Esophagus (tissue), 2 donors: ENCODE results near the gene SIK2. TPM values are rescaled to one million over a fixed set of nuclear protein-coding genes. Genes with fewer than 3 reads are reported as not detected.

Experiments used
- H3K27ac ChIP-seq, 2 donors: one replicate each; pipeline ENCODE4 v1.5.1; 2013; ENCODE audit warnings: low read depth in 2 of 2, mild to moderate bottlenecking in 2 of 2, inconsistent platforms in 1 of 2, low read length in 1 of 2, moderate library complexity in 1 of 2
- H3K27me3 ChIP-seq, 2 donors: one replicate each; pipeline ENCODE4 v1.6.1; 2013; ENCODE audit warnings: low read length in 2 of 2, control low read depth in 1 of 2, mild to moderate bottlenecking in 1 of 2; ENCODE audit not compliant: insufficient read depth in 2 of 2, control insufficient read depth in 1 of 2
- H3K36me3 ChIP-seq, 2 donors: one replicate each; pipeline ENCODE4 v1.6.1; 2013; ENCODE audit warnings: low read length in 1 of 2; ENCODE audit not compliant: control insufficient read depth in 2 of 2, insufficient read depth in 2 of 2
- H3K4me1 ChIP-seq, 2 donors: one replicate each; pipeline ENCODE4 v1.6.1; 2013; ENCODE audit warnings: low read length in 1 of 2; ENCODE audit not compliant: control insufficient read depth in 2 of 2, insufficient read depth in 2 of 2
- H3K4me3 ChIP-seq, 2 donors: one replicate each; pipeline ENCODE4 v1.5.1; 2013; ENCODE audit warnings: low read length in 2 of 2, mild to moderate bottlenecking in 2 of 2, low read depth in 1 of 2, moderate library complexity in 1 of 2
- H3K9me3 ChIP-seq, 2 donors: one replicate each; pipeline ENCODE4 v1.6.1; 2013; ENCODE audit warnings: mild to moderate bottlenecking in 2 of 2, low read depth in 1 of 2, low read length in 1 of 2, moderate library complexity in 1 of 2; ENCODE audit not compliant: control insufficient read depth in 2 of 2, insufficient read depth in 1 of 2
- WGBS, 2 donors: extraction: QIAGEN DNeasy Blood & Tissue Kit; methylation state at CpG; one replicate each; pipeline ENCODE4 v1.1.7; 2013; 5-methylcytosine and 5-hydroxymethylcytosine counted together
- polyA plus RNA-seq, 2 donors: library from polyadenylated mRNA; stranded (reverse); fragments of 200-250 nt; gene quantifications; one replicate each; pipeline ENCODE4 v1.2.3, GENCODE V29; 2013
- donor health status: healthy with polysubstance abuse.
- donor health status: Bipolar disorder and iron deficiency.

SIK2 gene
- polyA plus RNA-seq, 2 donors, result 2.7 to 2.8 TPM

DNA sequence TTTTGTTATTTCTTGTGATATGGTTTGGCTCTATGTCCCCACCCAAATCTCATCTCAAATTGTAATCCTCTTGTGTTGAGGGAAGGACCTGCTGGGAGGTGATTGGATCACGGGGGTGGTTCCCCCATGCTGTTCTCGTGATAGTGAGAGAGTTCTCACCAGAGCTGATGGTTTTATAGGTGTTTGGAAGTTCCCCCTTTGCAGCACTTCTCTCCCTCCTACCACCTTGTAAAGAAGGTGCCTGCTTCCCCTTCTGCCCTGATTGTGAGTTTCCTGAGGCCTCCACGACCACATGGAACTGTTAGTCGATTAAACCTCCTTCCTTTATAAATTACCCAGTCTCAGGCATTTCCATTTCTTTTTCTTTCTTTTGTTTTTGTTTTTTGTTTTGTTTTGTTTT, 24.4 kb upstream of the SIK2 start:
- Histone ChIP-seq H3K9me3 (no peaks in the 10 kb centered on the region), H3K27ac (no peak overlapping the region), H3K4me1 (no peaks in the 10 kb centered on the region), H3K27me3 (no peaks in the 10 kb centered on the region), H3K36me3 (no peaks in the 10 kb centered on the region), H3K4me3 (no peak overlapping the region)
- WGBS, 2 donors, result 76 to 83% methylated on average over 4 of the region's 4 CpGs

DNA sequence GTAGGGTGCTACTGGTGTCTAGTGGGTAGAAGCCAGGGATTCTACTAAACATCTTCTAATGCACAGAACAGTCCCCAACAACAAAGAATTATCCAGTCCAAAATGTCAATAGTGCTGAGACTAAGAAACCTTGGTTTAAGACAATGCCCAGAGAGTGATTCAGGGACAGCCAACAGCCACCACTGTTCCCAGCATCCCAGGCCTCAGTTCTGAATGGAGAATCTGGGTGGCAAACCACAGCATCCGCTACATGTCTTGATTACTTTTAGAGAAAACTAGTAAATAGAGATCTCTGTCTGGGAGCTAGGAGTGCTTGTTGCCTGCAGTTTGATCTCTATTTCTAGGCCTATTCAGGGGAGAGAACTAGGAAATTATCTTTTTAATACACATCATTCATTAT, 20.9 kb upstream of the SIK2 start:
- no peaks in the 10 kb centered on the region for H3K27me3 ChIP-seq
- 100% methylated on average over 1 of the region's 1 CpG for WGBS, 2 donors
- no peaks in the 10 kb centered on the region for H3K9me3 ChIP-seq
- H3K4me1 ChIP-seq, result no peaks in the 10 kb centered on the region
- H3K36me3 ChIP-seq, result no peaks in the 10 kb centered on the region
- no peak overlapping the region for H3K4me3 ChIP-seq
- no peak overlapping the region for H3K27ac ChIP-seq

DNA sequence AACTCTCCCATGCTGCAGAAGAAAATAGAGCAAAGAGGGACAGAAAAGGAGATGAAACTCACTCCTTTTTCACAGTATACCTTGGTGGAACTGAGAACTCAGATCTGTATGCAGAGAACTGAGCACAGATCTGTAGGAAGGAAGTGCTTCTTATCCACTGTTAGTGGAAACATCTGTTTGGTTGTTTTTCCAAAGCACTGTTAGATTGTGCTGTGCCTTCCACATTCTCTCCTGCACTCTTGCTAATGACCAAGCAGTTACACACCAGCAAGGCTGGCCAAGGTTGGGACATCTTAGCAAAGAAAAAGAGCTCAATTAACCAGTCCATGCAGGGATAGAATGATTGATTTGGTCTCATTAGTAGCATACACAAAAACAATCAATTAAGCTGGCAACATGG, 20.1 kb upstream of the SIK2 start:
- H3K36me3 ChIP-seq, result no peaks in the 10 kb centered on the region
- no peaks in the 10 kb centered on the region for H3K9me3 ChIP-seq
- H3K4me3 ChIP-seq, result no peak overlapping the region
- H3K4me1 ChIP-seq, result no peaks in the 10 kb centered on the region
- H3K27me3 ChIP-seq, result no peaks in the 10 kb centered on the region
- no peak overlapping the region for H3K27ac ChIP-seq

DNA sequence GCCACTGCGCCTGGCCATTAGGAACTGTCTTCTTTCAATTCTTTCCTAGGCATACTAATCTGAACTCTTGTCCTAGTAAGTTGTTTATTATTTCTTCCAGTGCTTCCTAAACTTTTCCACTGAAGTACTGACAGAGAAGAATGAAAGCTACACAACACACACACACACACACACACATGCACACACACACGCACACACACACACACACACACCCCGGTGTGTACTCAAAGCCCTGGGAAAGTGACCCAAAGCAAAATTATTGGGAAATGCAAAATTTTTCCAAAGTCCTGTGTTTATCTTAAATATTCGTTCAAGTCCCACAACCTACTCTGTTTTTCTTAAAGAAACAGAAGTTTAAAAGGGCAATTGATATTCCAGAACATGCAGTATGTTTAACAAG, 19.4 kb upstream of the SIK2 start:
- H3K4me1 ChIP-seq, result no peaks in the 10 kb centered on the region

GRCh38 chr11:111585371-111585770, 16.9 kb upstream of the SIK2 start:
- H3K36me3 ChIP-seq, result no peaks in the 10 kb centered on the region
- WGBS, 2 donors, result 49 to 53% methylated on average over 2 of the region's 2 CpGs
- H3K9me3 ChIP-seq, result no peaks in the 10 kb centered on the region
- H3K4me3 ChIP-seq, result no peak overlapping the region
- no peaks in the 10 kb centered on the region for H3K27me3 ChIP-seq
- no peak overlapping the region for H3K27ac ChIP-seq
- no peaks in the 10 kb centered on the region for H3K4me1 ChIP-seq

More for the DNA sequence above, 19.4 kb upstream of the SIK2 start:
- Histone ChIP-seq H3K9me3 (no peaks in the 10 kb centered on the region), H3K36me3 (no peaks in the 10 kb centered on the region), H3K27me3 (no peaks in the 10 kb centered on the region), H3K27ac (no peak overlapping the region), H3K4me3 (no peak overlapping the region)
- 59 to 64% methylated on average over 4 of the region's 4 CpGs for WGBS, 2 donors

DNA sequence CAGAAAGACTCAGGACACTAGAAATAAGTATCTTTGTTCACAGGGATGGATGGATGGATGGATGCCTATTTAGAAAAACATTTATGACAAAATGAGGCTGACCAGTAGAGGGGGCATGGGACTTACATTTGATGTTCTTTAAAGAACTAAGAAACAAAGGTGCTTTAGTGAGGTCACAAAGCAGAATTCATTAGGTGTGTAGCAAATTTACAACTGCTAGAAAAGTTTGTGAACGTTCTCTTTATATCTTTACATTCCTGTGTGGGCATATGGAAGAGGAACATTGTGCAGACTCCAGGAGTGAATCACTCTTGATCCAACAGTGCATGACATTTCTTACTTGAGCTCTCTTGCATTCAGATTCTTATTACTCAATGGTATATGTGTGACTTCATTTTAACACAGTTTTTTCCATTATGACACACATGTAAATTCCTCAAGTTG, 15.8 kb upstream of the SIK2 start:
- no peaks in the 10 kb centered on the region for H3K9me3 ChIP-seq
- 13 to 15% methylated on average over 1 of the region's 1 CpG for WGBS, 2 donors
- no peaks in the 10 kb centered on the region for H3K27me3 ChIP-seq
- no peak overlapping the region for H3K27ac ChIP-seq
- H3K4me1 ChIP-seq, result no peaks in the 10 kb centered on the region
- H3K36me3 ChIP-seq, result no peaks in the 10 kb centered on the region
- H3K4me3 ChIP-seq, result no peak overlapping the region

DNA sequence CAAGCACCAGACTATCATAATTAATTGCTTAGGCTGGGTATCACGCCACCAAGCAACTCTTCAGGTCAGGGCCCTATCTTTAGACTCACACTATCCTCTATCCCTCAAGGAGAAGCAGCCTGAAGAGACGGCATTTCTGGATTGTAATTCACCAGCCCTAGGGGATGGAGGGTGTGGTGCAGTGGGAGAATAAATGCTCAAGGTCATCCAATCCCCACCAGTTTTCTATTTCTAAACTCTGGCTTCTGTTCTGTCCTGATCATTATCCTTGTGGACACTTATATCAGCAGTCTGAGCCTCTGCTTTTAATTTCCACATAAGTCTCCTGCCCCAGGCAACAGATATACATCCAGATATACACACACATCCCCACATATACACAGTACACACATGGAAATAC, 13.1 kb upstream of the SIK2 start:
- Histone ChIP-seq H3K27ac (no peak overlapping the region), H3K36me3 (no peaks in the 10 kb centered on the region), H3K27me3 (no peaks in the 10 kb centered on the region), H3K4me1 (no peaks in the 10 kb centered on the region), H3K4me3 (no peak overlapping the region), H3K9me3 (no peaks in the 10 kb centered on the region)
- 76 to 81% methylated on average over 2 of the region's 2 CpGs for WGBS, 2 donors

DNA sequence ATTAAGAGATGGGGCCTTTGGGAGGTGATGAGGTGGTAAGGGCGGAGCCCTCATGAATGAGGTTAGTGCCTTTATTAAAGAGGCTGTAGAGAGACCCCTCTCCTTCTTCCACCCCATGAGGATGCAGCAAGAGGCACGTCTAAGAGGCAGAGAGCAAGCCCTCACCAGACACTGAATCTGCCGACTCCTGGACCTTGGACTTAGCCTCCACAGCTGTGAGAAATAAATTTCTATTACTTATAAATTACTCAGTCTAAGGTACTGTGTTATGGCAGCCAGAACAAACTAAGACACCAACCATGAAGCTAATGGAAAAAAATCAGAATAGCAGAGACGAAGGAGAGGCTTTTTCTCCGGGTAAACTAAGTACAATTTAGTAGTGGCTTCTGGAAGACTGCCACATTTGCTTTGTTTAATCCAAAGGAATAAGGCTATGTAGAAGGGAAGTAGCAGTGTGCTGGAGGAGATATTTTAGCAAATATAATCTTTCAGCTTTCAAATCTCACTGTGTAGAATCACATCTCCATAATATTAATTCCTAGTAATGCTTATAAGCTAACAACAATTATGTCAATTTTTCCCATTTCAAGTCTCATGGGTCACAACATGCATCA, 12.3 kb upstream of the SIK2 start:
- WGBS, 2 donors, result 67 to 74% methylated on average over 5 of the region's 5 CpGs
- Histone ChIP-seq H3K27ac (no peak overlapping the region), H3K36me3 (no peaks in the 10 kb centered on the region), H3K4me3 (no peak overlapping the region), H3K9me3 (no peaks in the 10 kb centered on the region), H3K4me1 (no peaks in the 10 kb centered on the region), H3K27me3 (no peaks in the 10 kb centered on the region)

GRCh38 chr11:111591187-111591960, 10.9 kb upstream of the SIK2 start:
- 78 to 80% methylated on average over 4 of the region's 4 CpGs for WGBS, 2 donors
- H3K27me3 ChIP-seq, result no peaks in the 10 kb centered on the region

DNA sequence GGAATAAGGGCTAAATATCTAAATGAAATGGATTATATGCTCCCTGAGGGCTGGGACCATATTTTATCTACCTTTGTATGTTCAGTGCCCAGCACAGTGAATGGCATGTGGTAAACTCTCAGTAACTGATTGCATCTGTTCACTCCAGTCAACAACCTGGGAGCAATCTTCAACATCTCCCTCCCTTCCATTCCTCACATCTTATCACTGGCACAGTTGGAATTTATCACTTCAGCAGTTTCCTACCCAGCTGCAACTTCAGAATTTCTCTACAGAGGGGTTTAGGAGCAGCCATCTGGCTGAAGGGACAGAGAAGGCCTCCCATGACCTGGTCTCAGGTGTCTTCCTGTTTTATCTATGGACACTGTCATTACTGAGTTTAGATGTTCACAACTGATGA, 9.8 kb upstream of the SIK2 start:
- Histone ChIP-seq H3K4me3 (no peak overlapping the region), H3K4me1 (no peaks in the 10 kb centered on the region), H3K9me3 (no peaks in the 10 kb centered on the region), H3K36me3 (no peaks in the 10 kb centered on the region), H3K27ac (no peak overlapping the region), H3K27me3 (no peaks in the 10 kb centered on the region)

More at GRCh38 chr11:111591187-111591960, 10.9 kb upstream of the SIK2 start:
- Histone ChIP-seq H3K9me3 (no peaks in the 10 kb centered on the region), H3K36me3 (no peaks in the 10 kb centered on the region), H3K4me3 (no peak overlapping the region), H3K27ac (no peak overlapping the region), H3K4me1 (no peaks in the 10 kb centered on the region)
